HT-29 (cell line): ENCODE results near the gene FAM13A. TPM values are rescaled to one million over a fixed set of nuclear protein-coding genes. Genes with fewer than 3 reads are reported as not detected.

Experiments used
- DNase-seq: peaks from one replicate; pipeline ENCODE4 v3.0.0-alpha.2; 2015; ENCODE audit warnings: low spot score
- total RNA-seq: library from RNA; depleted of rRNA; stranded (reverse); fragments of >200 nt; shearing (Covaris generic); gene quantifications from 2 replicates; pipeline ENCODE4 v1.2.3, GENCODE V29; 2014

FAM13A gene
- total RNA-seq, 1 experiment from 2014 or later = 6.6 TPM

GRCh38 chr4:88722828-88723227 lies 334.2 kb downstream of the FAM13A start:
- no peak for DNase-seq

- DNase-seq = no peak
Observed at GRCh38 chr4:88722276-88722780, 334.7 kb downstream of the FAM13A start.

GRCh38 chr4:88720451-88721428 lies 336.2 kb downstream of the FAM13A start:
- DNase-seq = no peak

- no peak for DNase-seq
Observed at GRCh38 chr4:88719381-88719780, 337.6 kb downstream of the FAM13A start.

GRCh38 chr4:88718098-88718497 lies 338.9 kb downstream of the FAM13A start:
- DNase-seq = no peak

GRCh38 chr4:88713782-88714181 lies 343.2 kb downstream of the FAM13A start:
- DNase-seq = no peak

GRCh38 chr4:88709989-88710388 lies 347.0 kb downstream of the FAM13A start:
- no peak for DNase-seq

- peak; percentile 58 for DNase-seq
Observed at GRCh38 chr4:88706574-88706973, 350.4 kb downstream of the FAM13A start.

- DNase-seq = no peak
Observed at GRCh38 chr4:88705805-88706492, 351.0 kb downstream of the FAM13A start.

- no peak for DNase-seq
Observed at GRCh38 chr4:88705223-88705622, 351.8 kb downstream of the FAM13A start.

GRCh38 chr4:88702782-88703181 lies 354.2 kb downstream of the FAM13A start:
- DNase-seq = no peak

GRCh38 chr4:88698519-88698918 lies 358.5 kb downstream of the FAM13A start:
- DNase-seq = no peak

- DNase-seq = peak; percentile 44
Observed at GRCh38 chr4:88697588-88698329, 359.2 kb downstream of the FAM13A start, which contains the start of gene NAP1L5. Gene NAP1L5, minus strand, starts transcription at chr4:88697829. Its CDS starts 75 bp downstream, at chr4:88697754.

GRCh38 chr4:88697141-88697540 lies 359.8 kb downstream of the FAM13A start:
- no peak for DNase-seq

- DNase-seq = no peak
Observed at GRCh38 chr4:88696630-88697029, 360.4 kb downstream of the FAM13A start.

GRCh38 chr4:88693792-88694191 lies 363.2 kb downstream of the FAM13A start:
- DNase-seq = no peak

- DNase-seq = no peak
Observed at GRCh38 chr4:88690355-88690754, 366.6 kb downstream of the FAM13A start.

GRCh38 chr4:88681209-88681608 lies 375.8 kb downstream of the FAM13A start:
- DNase-seq = no peak
